HG03520 (cell line): ENCODE measurements around the gene FYCO1.

Experiments
- ATAC-seq: cut with Tn5 transposase; IDR thresholded peaks from one replicate; pipeline ENCODE4 v1.9.1; 2021; ENCODE audit warnings: mild to moderate bottlenecking, moderate library complexity; ENCODE audit not compliant: unreplicated experiment

Gene FYCO1

DNA sequence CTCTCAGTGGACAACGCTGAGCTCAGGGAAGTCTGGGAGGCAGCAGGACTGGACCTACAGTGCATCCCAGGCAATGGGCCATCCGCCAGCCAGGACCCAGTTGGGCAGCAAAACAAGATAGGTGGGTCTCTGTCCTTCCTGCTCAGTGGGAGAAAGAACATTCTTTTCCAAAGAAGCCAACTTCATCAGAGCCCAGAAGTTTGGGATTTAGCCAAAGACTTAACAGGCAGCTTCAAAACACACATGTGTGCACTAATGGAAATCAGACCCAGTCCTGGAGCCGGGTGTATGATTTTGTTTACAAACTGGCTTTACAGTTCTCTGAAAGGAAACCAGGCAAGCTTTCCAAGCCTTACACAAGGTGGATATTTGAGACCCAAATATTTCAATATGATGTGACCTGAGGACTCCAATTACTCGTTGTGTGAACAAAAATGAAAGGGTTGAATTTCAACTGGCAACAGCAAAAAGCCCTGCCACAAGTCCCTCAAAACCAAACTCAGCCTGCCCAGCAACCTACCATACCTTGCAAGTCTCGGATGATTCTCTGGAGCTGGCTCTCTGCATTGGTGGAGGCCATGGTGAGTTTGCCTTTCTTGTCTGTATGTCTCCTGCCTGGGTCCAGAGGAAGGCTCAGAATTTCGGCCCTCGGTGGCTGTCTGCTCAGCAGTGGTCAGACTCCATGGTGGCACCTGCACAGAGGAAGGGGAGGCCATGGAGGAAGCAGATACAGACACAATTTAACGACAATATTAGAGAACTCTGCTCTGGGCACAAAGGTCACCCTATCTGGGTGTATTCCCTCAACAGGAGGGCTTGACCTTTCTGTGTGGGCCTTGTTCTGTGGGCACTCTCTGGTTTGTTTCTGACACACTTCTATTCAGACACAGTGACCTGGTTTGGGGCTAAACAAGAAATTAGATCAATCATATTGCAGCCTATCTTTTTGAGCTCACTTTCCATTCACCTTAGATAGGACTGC is 11.0 kb downstream of the FYCO1 start:
- ATAC-seq: no peak

GRCh38 chr3:45983770-45984169 is 11.9 kb downstream of the FYCO1 start:
- ATAC-seq: no peak

- no peak for ATAC-seq
Observed at GRCh38 chr3:45981346-45982074, 14.1 kb downstream of the FYCO1 start.

DNA sequence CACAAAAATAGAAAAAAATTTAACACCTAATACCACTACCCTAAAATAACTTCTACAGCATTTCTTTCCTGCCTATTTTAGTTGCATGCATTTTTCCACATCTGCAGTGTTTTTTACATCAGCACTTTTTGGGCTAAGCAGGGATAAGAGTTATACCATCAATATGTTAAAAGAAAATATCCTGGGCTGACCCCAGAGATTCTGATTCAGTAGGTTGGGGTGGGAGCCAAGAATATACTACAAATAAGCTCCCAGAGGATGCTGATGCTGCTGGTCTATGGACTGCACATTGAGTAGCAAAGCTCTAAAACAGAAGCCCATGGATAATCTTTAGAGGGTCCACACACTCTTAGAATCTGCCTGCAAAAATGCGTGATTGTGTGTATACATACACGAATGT is 14.8 kb downstream of the FYCO1 start:
- no peak for ATAC-seq

- no peak for ATAC-seq
Observed at GRCh38 chr3:45980229-45980813, 15.3 kb downstream of the FYCO1 start.

- no peak for ATAC-seq
Observed at GRCh38 chr3:45979378-45979777, 16.2 kb downstream of the FYCO1 start.

DNA sequence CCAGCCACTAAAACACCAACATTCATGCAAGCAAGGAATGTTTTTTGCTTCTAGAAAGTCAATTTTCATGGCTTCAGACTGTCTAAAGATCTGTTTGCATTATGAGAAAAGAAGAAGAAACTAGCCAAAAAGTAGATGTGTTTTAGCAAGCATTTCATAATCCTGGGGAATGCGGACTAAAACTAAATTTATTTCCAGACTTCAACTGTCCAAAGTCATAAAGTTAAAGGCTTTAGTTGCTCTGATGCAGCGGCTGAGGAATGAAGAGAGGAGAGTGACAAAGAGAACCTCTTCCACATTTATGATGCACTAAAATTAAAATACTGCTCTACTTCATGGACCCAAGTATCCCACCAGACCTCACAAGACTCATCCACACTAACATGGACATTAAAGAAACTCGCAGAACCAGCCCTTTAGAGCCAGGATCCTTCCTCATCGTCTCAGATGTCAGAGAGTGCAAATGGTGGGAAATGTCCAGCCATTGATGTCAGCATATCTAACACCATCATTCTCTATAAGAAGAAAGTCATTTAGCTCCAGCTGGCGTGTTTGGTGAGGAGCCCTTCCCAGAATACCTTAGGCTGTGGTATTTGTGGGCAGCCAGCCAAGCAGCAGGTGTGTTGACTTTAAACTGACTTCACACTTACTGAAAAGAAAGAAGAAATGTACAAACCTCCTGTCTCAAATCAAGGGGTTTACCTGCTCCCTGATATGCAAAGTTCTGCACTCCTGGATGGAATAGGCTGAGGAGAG is 17.4 kb downstream of the FYCO1 start:
- no peak for ATAC-seq

DNA sequence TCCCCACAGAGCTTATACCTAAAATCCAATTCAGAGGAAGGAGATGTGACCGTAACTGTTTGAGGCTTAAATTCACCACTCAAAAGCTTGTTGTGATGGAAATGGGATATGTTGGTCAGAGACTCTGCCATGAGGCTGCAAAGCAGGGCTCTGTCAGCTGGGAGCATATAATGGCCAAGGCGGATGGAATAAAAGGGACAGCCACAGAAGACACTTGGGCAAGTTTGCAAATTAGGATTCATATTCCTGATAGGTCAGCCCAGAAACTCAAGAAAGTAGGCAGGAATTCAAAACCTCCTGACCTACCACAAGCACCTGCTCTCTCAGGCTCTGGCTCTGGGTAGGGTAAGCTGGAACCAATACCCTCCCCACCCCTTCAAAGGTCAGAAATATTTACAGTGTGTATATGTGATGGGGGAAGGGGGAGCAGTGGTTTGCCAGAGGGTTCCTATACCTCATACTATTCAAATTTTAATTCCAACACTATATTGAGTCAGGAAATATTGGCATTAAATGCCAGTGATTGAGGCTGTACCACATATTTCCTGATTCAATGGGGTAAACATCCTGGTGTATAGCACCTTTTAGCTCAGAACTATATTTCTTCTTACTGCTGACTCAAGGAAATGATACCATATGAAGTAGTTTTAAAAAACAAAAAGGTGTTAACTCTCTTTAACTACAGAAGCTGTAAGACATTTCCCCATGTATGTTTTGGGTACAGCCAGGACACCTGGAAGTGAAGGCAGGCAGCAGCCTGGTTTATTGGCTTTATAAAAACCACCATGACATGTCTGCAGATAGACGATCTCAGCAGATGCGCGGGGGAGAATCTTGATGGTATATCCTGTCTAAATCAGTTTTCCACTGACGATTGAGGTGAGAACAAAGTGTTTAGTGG is 19.2 kb downstream of the FYCO1 start:
- ATAC-seq: no peak

DNA sequence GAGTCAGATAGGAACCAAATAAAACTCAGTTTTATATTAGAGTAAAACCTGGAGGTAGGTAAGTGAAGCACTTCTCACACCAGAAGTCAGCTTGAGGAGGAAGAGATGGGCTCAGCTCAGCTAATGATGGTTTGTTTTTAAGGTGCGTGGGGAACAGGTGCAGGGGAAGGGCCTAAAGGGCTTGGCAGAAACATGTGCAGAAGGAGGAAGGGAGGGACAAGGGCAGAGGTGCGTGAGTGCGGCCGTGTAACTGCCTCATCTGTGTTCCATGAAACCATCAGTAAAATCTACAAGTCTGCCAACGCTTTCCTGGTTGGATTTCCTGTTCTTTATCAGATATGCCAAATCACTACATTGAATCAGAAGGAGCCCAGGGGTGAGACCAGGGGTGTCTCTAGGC is 19.9 kb downstream of the FYCO1 start:
- no peak for ATAC-seq

- ATAC-seq: no peak
Observed at GRCh38 chr3:45974686-45975085, 20.9 kb downstream of the FYCO1 start.

- no peak for ATAC-seq
Observed at GRCh38 chr3:45972534-45973402, 22.9 kb downstream of the FYCO1 start.

GRCh38 chr3:45969953-45970352 is 25.7 kb downstream of the FYCO1 start:
- ATAC-seq: no peak

- ATAC-seq: no peak
Observed at GRCh38 chr3:45969116-45969515, 26.5 kb downstream of the FYCO1 start.

DNA sequence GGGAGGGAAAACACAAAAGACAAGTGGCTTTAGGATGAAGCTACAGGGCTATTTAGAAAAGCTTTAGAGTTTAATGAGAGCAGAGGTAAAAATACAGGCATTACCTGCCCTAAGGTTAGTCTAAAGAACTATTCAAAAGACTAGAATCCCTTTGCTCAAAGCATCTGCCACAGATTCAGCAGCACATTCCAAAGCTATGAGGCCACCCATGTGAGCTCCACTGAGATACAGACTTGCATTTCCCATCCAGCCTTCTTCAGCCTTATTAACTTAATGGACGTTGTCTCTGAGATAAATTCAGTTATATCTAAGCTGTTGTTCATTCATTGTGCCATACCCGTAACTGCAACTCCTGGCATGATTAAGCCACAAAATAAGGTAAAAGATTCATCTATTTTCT is 26.9 kb downstream of the FYCO1 start:
- ATAC-seq: no peak

DNA sequence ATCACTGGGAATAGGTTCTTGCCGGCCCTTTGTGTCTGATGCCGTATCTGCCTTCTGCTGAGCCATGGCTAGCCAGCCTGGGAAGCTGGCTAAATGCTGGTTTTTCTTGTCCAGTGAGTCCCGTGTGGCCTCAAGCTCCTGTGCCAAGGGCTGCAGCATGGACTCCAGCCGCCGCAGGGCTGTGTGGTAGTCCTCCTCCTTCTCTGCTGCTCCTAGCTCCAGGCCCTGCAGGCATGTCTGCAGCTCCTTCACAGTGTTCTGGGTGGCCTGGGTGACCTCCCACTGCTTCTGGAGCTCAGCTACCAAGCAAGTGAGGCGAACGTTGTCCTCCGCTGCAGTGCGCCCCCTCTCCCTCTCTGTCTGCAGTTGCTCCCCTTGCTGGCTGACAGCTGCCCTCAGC is 27.5 kb downstream of the FYCO1 start:
- ATAC-seq: no peak

- ATAC-seq: no peak
Observed at GRCh38 chr3:45967724-45968123, 27.9 kb downstream of the FYCO1 start.

DNA sequence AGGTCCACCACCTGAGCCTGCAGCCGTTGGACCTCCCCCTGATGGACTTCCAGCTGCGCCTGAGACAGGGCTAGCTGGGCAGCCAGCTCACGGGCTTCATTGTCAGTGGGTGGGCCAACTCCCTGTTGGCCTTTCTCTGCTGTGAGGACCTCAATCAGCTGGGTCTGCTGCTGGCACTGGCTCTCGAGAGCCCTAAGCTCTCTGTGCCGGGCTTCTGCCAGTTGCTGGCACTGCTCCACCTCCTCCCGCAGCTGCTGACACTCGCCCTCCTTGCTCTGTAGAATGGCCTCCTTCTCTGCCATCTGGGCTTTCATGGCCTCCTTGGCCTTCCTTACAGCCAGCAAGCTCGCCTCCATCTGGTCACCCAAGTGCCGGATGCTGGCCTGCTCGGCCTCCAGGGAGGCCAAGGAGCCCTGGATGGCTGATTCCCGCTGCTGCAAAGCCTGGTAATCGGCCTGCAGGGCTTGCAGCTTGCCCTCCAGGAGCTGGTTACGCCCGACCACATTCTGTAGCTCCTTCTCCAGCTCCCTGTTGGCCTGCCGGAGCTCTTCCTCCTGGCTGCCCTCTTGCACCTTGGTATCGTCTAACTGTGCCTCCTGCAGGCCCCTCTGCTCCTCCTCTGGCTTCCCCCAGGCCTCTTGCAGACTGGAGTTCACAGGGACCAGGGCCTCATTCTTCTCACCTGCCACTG is 28.5 kb downstream of the FYCO1 start:
- ATAC-seq: no peak

GRCh38 chr3:45966371-45966791 is 29.2 kb downstream of the FYCO1 start:
- no peak for ATAC-seq
